OCI-LY3 (cell line): ENCODE results near the gene ZNF648.

Source experiments
- H2AFZ ChIP-seq: fragments of 200-600, 300-600 bp; shearing (Covaris generic); 2 replicates; pipeline ENCODE4 v1.6.0; 2014; ENCODE audit warnings: antibody characterized with exemption, low read depth, low read length
- H3K27ac ChIP-seq: fragments of 200-600, 300-600 bp; sonication (generic); 2 replicates; pipeline ENCODE4 v1.5.1; 2014; ENCODE audit warnings: mild to moderate bottlenecking, low read length, moderate library complexity, mixed read lengths
- H3K27me3 ChIP-seq: fragments of 200-600, 300-600 bp; sonication (generic); 2 replicates; pipeline ENCODE4 v1.6.1; 2014; ENCODE audit warnings: low read depth, low read length, mixed read lengths
- H3K36me3 ChIP-seq: fragments of 200-600, 300-600 bp; sonication (generic); replicated peaks from 2 replicates; pipeline ENCODE3; 2014; ENCODE audit warnings: low read depth, low read length, mixed read lengths
- H3K4me1 ChIP-seq: fragments of 300-600, 200-600 bp; sonication (generic); 2 replicates; pipeline ENCODE4 v1.6.1; 2014; ENCODE audit warnings: low read length, mixed read lengths
- H3K4me2 ChIP-seq: fragments of 200-600, 300-600 bp; sonication (generic); 2 replicates; pipeline ENCODE4 v1.6.1; 2014; ENCODE audit warnings: low read length, mixed read lengths
- H3K4me3 ChIP-seq: fragments of 300-600, 200-600 bp; sonication (generic); 2 replicates; pipeline ENCODE4 v1.5.1; 2014; ENCODE audit warnings: antibody characterized with exemption, mild to moderate bottlenecking, low read length, moderate library complexity
- H3K79me2 ChIP-seq: fragments of 300-600, 200-600 bp; shearing (Covaris generic); 2 replicates; pipeline ENCODE4 v1.6.1; 2014; ENCODE audit warnings: mild to moderate bottlenecking, low read length, mixed read lengths
- H3K9ac ChIP-seq: fragments of 300-600, 200-600 bp; shearing (Covaris generic); 2 replicates; pipeline ENCODE4 v1.6.0; 2014; ENCODE audit warnings: mild to moderate bottlenecking, low read length, moderate library complexity
- H3K9me3 ChIP-seq: fragments of 200-600, 300-600 bp; shearing (Covaris generic); 2 replicates; pipeline ENCODE4 v1.6.1; 2014; ENCODE audit warnings: low read length, mixed read lengths; ENCODE audit not compliant: insufficient read depth
- H4K20me1 ChIP-seq: fragments of 200-600, 300-600 bp; sonication (generic); 2 replicates; pipeline ENCODE4 v1.6.1; 2016; ENCODE audit warnings: low read length, mixed read lengths; ENCODE audit not compliant: insufficient read depth
- EZH2phosphoT487 ChIP-seq: fragments of 200-600 bp; shearing (Covaris generic); IDR thresholded peaks from 2 replicates; pipeline ENCODE4 v1.6.1; 2018; ENCODE audit warnings: antibody characterized with exemption, mixed run types, low read depth
- TF ChIP-seq, protein P1 (sequence below): fragments of 200-600, 300-600 bp; sonication (generic); IDR thresholded peaks from 2 replicates; pipeline ENCODE4 v1.5.1; 2014; ENCODE audit warnings: antibody characterized with exemption, low read length, low read depth

Gene ZNF648

DNA sequence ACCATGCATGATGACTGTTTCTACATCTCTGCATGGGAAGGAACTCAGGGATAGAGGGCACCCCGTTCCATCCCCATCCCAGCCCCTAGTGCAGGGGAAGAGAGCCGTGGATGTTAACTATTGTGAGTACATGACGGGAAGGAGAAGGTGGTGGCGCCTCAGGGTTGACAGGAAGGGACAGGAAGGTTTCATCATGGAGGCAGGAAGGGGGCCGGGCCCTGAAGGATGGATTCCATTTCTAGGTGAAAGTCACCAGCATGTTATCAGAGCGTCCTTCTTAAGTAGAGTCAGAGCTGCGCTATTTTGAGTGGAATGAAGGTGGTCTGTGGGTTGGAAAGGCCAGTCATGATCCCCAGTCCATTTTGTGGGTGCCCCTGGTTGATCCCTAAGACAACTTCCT lies 25.1 kb upstream of the ZNF648 start:
- H3K27ac ChIP-seq: no peak overlapping the region
- no peak for TF ChIP-seq EZH2phosphoT487
- TF ChIP-seq, protein P1, sequence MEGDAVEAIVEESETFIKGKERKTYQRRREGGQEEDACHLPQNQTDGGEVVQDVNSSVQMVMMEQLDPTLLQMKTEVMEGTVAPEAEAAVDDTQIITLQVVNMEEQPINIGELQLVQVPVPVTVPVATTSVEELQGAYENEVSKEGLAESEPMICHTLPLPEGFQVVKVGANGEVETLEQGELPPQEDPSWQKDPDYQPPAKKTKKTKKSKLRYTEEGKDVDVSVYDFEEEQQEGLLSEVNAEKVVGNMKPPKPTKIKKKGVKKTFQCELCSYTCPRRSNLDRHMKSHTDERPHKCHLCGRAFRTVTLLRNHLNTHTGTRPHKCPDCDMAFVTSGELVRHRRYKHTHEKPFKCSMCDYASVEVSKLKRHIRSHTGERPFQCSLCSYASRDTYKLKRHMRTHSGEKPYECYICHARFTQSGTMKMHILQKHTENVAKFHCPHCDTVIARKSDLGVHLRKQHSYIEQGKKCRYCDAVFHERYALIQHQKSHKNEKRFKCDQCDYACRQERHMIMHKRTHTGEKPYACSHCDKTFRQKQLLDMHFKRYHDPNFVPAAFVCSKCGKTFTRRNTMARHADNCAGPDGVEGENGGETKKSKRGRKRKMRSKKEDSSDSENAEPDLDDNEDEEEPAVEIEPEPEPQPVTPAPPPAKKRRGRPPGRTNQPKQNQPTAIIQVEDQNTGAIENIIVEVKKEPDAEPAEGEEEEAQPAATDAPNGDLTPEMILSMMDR: no peak
- no peak overlapping the region for H2AFZ ChIP-seq
- no peaks in the 10 kb centered on the region for H3K79me2 ChIP-seq
- H3K9ac ChIP-seq: no peak overlapping the region
- peaks cover 5% of the 10 kb centered on the region for H3K4me1 ChIP-seq
- H3K4me2 ChIP-seq: no peak overlapping the region
- no peaks in the 10 kb centered on the region for H3K9me3 ChIP-seq
- H3K27me3 ChIP-seq: no peaks in the 10 kb centered on the region
- no peaks in the 10 kb centered on the region for H3K36me3 ChIP-seq
- H4K20me1 ChIP-seq: no peaks in the 10 kb centered on the region
- no peak overlapping the region for H3K4me3 ChIP-seq

DNA sequence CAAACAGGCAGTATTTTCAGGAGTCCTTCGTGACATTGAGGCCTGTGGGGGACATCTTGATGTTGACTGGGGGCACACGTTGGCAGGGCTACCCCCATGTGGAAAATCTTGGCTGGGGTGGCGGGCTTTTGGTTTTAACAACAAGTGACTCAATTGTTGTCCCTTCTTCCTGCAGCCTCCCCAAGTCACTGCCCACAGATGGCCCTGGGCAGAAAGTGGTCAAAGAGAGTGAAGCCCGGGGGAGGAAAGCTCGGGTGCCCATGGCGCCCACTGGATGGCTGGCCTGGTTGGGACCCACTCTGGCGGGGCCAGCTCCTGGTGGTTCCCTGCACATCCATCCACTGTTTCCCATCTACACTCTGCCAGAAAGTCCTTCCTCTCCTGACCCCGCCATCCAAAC lies 24.6 kb upstream of the ZNF648 start:
- Histone ChIP-seq H3K9ac (no peak overlapping the region), H3K4me3 (no peak overlapping the region), H3K9me3 (no peaks in the 10 kb centered on the region), H3K79me2 (no peaks in the 10 kb centered on the region), H3K4me2 (no peak overlapping the region), H3K27ac (no peak overlapping the region), H3K4me1 (peaks cover 5% of the 10 kb centered on the region), H3K27me3 (no peaks in the 10 kb centered on the region), H2AFZ (no peak overlapping the region), H4K20me1 (no peaks in the 10 kb centered on the region), H3K36me3 (no peaks in the 10 kb centered on the region)
- TF ChIP-seq, protein P1: no peak
- no peak for TF ChIP-seq EZH2phosphoT487

DNA sequence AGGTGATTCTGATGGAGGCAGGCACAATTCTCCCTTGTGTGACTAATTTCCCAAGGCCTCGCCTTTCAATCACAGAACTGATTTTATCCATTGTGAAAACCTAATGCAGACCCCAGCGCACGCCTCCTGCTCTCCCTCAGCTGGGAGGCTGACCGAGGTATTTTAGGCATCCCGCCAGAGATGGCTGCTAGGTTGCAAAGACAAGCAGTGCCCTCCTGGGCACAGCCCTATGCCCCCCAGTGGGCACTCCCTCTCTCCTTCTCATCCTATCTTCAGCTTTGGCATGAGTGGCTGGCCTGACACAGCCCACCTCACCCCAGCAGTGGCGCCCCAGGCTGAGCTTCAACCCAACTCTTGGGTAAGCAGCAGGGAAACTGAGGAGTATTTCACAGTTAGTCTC lies 24.2 kb upstream of the ZNF648 start:
- no peaks in the 10 kb centered on the region for H4K20me1 ChIP-seq
- H3K9ac ChIP-seq: no peak overlapping the region
- H3K27me3 ChIP-seq: no peaks in the 10 kb centered on the region
- TF ChIP-seq, protein P1: no peak
- no peak for TF ChIP-seq EZH2phosphoT487
- no peaks in the 10 kb centered on the region for H3K36me3 ChIP-seq
- no peak overlapping the region for H3K4me2 ChIP-seq
- peaks cover 5% of the 10 kb centered on the region for H3K4me1 ChIP-seq
- H2AFZ ChIP-seq: no peak overlapping the region
- no peaks in the 10 kb centered on the region for H3K79me2 ChIP-seq
- H3K27ac ChIP-seq: no peak overlapping the region
- no peaks in the 10 kb centered on the region for H3K9me3 ChIP-seq
- no peak overlapping the region for H3K4me3 ChIP-seq

DNA sequence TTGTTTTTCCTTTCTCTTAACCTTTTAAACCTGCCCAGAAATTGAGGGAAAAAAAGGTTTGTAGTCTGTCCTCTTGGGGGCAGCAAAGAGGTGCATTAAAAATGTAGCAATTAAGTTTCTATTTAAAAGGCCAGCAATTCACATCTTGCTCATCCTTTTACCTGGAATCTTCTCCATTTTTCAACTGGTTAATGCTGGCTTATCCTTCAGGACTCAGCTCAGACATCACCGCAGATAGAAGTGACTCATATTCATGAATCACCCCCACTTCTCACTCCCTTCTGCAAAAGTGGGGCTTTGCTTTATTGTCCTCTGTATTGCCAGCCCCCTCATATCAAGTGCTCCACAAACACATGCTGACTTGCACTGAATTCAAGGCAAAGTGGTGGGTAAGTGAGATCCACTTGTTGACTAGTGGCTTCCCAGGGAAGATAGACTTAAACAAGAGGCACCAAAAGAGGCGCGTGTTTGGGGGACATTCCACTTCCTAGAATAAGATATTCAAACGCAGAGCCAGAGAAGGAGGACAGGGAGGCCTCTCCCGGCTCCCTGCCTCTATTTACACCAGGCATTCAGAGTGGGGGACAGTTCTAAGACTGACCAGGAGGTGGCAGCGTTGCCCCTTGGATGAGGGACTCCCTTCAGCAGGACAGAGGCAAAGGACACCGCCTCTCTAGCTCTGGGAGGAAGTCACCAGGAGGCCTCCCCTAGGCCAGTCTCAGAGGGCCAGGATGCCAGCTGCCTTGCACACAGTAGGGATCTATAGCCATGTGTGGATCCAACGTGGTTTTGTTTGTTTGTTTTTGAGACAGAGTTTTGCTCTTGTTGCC lies 23.2 kb upstream of the ZNF648 start:
- peak overlapping the region; percentile 42 for H3K4me3 ChIP-seq
- H3K4me1 ChIP-seq: peaks cover 5% of the 10 kb centered on the region
- H3K36me3 ChIP-seq: no peaks in the 10 kb centered on the region
- H2AFZ ChIP-seq: peak overlapping the region; percentile 91
- H3K9ac ChIP-seq: peak overlapping the region; percentile 10; the same call in 1 of the 2 replicates
- H3K9me3 ChIP-seq: no peaks in the 10 kb centered on the region
- TF ChIP-seq EZH2phosphoT487: no peak
- TF ChIP-seq, protein P1: peak; percentile 88
- H3K27me3 ChIP-seq: no peaks in the 10 kb centered on the region
- H3K4me2 ChIP-seq: peak overlapping the region; percentile 52
- no peaks in the 10 kb centered on the region for H4K20me1 ChIP-seq
- H3K79me2 ChIP-seq: no peaks in the 10 kb centered on the region
- H3K27ac ChIP-seq: no peak overlapping the region
